GM18867 (cell line): ENCODE measurements around the gene INO80.
"Not testable (repeated sequence)": the region's sequence is repeated elsewhere in the genome, so short reads cannot be mapped to it uniquely, and the experiment has no call there.

Experiments
- ATAC-seq: cut with Tn5 transposase; IDR thresholded peaks from one replicate; pipeline ENCODE4 v1.9.1; 2021; ENCODE audit warnings: mild to moderate bottlenecking, moderate library complexity; ENCODE audit not compliant: unreplicated experiment

Gene INO80

DNA sequence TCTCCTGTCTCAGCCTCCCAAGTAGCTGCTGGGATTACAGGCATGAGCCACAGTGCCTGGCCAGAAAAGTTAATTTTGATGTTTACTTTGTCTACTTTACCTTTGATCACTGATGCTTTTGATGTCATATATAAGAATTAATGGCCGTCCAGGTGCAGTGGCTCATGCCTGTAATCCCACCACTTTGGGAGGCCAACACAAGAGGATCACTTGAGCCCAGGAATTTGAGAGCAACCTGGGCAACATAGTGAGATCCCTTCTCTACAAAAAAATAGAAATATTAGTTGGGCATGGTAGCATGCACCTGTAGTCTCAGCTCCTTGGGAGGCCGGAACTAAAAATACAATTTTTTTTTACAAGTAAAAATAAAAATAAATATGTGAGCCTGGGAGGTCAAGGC lies 6.8 kb upstream of the INO80 start:
- no peak for ATAC-seq

DNA sequence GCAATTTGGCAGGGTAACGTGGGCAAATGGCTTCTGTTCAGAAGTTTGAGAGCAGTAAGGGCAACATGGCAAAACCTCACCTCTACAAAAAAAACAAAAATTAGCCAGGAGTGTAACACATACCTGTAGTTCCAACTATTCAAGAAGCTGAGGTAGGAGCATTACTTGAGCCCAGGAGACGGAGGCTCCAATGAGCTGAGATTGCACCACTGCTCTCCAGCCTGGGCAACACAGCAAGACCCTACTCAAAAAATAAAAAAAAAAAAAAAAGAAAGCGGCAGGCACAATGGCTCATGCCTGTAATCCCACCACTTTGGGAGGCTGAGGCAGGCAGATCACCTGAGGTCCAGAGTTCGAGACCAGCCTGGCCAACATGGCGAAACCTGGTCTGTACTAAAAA lies 5.9 kb upstream of the INO80 start:
- ATAC-seq = no peak

DNA sequence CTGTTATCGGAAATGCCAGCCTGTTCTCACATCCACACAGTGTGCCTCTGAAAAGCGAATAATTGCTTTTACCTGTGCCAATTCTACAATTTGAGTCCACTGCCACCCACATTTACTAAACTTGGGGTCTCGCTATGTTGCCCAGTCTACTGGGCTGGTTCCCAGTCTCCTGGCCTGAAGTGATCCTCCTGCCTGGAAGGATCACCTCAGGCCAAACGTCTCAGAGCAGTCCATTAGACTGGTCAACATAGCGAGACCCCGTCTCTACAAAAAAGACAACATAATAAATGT lies 827 bp upstream of the INO80 start:
- no peak for ATAC-seq

DNA sequence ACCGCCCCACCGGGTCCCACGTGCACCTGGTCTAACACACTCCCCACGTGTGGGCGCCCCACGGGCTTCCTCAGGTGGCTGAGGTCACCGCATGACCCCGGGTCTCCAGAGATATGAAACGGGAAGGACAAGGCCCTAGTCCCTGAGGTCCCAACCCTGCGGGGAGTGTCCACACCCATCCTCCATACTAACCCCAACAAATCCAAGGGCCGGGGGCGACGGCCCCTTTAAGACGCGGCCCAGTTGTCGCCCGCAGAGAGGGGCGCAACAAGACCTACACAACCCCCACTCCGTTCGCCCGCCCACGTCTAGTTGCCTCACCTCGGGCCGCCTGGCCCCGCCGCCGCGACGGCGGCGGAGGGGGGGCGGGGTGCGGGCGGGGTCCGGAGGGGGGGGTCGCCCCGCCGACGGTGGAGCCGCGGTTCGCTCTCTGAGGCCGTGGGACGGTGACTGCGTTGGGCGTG lies 396 bp downstream of the INO80 start:
- ATAC-seq = peak; percentile 61

DNA sequence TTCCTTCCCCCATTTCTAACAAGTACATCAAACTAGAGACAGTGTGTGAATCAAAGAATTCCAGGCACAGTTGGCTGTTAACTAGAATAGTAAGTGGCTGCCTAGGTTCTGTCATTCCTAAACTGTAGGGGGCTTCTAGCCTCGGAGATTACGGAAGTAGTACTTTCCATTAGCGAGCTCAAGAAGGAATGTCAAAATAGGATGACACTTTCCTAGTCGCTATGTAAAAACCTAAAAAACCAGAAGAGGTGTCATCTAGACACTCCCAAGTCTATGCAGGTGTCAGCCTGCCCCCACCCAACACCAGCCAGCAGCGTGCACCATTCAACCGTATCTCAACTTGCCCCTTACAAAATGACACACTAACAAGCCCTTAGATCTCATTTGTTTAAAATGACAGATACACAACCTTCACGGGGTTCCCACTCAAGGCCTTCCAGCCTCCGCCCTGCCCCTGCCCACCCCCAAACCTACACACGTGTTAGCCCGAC lies 874 bp downstream of the INO80 start:
- ATAC-seq = no peak

DNA sequence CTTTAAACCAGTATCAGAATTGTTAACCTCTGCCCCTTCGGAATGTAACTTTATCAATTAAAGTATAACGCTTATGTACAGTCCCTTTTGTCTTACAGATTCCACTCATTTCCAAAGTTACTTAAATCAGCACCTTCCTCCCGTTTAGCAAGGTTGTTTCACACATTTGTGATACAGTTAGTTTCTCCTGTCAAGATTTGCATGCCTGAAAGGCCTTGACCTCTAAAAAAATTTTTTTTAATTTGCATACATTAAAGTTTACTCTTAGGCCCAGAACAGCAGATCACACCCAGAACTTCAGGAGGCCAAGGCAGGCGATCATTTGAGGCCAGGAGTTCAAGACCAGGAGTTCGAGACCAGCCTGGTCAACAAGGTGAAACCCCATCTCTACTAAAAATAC lies 9.1 kb downstream of the INO80 start:
- ATAC-seq = no peak

DNA sequence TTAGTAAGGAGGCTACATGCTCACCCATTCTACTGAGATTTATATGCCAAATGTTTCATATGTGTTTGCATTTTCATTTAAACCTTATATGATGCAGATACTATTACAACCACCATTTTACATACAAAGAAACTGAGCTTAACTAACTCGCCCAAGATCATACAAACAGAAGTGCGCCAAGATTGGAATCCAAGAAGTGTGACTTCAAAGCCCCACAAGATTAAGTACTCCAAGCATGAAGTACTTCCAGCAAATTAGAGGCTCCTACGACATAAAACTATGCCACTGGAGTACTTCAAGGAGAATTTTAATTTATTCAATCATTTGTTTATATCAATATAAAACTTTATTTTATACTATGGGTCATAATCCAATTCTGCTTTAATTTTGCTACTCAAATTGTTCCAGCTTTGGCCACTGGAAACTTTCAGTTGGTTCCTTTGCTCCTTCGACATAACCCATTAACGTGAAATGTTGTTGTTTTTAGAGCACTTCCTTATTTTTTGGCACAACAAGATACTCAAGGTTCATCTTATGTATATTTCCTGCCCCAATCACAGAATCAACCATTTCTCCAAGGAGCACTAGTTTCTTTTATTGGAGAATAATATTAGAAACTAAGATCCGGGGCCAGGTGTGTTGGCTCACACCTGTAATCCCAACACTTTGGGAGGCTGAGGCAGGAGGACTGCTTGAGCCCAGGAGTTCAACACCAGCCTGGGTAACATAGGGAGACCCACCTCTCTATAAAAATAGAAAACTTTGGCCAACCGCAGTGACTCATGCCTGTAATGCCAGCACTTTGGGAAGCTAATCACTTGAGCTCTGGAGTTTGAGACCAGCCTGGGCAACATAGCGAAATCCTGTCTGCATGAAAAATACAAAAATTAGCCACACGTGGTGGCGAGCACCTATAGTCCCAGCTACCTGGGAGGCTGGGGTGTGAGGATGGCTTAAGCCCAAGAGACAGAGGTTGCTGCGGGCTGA lies 10.4 kb downstream of the INO80 start:
- ATAC-seq = no peak

DNA sequence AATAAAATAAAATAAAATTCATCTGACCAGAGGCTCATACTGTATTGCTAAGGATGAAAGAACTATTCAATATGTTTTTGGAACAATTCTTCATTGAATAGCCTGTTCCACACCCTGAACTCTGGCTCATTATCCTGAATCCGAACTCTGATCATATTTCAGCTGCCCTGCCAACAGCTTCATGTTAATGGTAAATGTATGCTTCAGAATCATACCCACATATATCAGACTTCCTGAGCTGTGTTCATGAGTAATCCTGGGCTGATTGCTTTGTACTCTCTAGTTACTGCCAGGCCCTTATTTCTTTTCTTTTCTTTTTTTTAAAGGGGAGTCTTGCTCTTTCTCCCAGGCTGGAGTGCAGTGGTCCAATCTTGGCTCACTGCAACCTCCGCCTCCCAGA lies 11.8 kb downstream of the INO80 start:
- no peak for ATAC-seq

DNA sequence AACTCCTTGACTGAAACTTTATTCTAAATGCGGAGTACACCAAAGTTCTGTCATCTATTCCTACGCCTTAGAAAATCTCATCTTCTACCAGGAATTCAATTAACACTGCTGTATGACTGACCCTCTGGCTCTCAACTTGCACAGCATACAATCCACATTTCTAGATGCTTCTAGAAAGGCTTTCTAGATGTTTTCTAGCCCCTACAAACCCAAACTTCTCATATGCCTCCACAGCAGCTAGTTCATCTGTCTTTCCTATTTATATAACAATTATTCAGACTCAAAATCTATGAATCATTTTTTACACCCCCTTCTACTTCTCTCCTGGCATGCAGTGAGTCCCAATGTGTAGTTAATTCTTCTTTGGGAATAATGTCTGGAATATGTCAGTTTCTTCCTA lies 13.2 kb downstream of the INO80 start:
- ATAC-seq = no peak

DNA sequence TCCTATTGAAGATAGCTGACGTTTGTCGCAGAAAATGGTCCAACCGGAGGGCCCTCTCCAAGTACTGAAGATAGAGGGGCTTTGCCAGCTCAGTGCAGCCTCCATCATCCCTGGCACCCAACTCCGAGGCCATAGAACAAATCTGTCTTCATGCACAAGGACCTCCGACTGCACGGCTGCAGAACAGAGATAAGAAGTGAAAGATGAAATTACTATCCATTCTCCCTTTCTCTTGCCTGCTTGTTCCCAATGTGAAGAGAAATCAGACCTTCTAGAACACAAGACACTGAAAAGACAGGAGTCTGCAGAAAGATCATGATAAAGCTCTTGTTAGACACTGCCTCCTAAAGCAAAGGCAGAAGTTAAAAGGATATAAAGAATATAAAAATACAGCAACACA lies 19.9 kb downstream of the INO80 start:
- no peak for ATAC-seq

DNA sequence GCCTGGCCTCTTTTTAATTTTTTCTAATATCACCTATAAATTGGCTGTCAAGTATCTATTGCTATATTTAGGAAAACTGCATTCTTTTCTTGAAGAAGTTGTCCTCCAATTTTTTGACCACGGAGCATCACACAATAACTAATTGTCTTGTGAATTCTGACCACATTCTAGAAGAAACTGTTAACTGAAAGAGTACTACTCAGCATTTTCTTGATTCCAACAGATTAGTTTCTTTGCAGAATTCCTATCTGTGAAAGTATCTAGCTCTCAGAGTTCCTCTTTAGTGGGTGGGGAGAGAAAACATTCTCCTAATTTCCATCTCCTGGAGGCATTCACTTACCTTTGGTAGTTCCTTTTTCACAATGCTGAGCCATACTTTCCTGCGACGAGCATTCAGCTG lies 31.1 kb downstream of the INO80 start:
- ATAC-seq = no peak

DNA sequence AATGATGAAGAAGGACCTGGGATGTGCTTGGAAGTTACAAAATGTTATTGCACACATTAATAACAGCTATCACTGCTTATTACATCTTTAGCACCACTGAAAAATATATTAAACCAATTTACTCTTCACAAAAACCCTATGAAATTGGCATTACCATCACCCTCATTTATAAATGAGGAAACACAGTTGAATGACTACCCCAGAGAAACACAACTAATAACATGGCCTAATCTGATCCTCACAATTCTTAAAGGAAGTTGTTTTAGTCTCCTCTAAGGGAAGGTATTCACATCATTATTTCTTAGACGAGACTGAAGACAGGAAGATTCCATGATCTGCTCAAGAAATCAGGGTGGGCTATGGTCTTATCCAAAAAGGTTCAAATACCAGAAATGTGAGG lies 35.9 kb downstream of the INO80 start:
- no peak for ATAC-seq

DNA sequence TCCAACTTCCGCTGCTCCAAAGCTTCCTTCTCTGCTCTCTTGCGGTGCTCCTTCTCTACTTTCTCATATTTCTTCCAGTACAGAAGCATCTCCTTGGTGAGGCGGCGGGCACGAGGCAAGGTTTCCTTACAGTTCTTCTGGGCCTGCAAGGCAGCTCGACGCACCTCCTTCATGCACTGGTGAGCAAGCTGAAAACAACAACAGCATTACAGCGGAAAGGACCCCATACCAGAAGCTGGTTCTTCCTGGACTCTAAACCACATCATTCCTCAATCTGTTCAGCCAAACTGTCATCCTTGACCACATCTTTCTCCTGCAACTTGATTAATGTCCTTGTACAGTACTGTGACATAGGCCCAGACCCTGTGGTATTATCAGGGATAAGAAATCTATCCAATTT lies 36.4 kb downstream of the INO80 start:
- no peak for ATAC-seq

DNA sequence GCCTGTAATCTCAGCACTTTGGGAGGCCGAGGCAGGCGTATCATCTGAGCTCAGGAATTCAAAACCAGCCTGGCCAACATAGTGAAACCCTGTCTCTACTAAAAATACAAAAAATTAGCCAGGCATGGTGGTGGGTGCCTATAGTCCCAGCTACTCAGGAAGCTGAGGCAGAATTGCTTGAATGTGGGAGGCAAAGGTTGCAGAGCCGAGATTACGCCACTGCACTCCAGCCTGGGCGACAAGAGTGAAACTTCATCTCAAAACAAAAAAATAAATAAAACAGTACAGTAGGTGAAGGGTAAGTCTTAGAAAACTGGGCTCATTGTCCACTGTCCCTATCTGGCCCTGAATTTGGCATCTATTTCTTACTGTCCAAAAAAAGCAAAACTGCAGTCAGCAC lies 37.2 kb downstream of the INO80 start:
- ATAC-seq = not testable (repeated sequence)

DNA sequence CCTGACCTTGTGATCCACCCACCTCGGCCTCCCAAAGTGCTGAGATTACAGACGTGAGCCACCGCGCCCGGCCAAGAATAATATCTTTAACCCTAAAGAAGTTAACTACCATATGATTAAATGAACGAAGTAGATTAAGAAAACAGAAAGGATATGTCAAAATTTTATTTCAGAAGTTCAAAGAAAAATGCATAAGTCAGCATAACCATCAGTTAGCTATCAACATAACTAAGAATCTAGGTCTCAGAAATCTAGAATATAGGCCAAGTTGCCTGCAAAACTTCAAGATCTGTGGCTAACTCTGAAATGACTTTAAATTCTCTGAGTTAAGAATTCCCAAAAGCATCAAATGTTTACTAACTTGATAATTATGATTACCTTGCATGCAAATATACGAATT lies 38.0 kb downstream of the INO80 start:
- ATAC-seq = no peak

DNA sequence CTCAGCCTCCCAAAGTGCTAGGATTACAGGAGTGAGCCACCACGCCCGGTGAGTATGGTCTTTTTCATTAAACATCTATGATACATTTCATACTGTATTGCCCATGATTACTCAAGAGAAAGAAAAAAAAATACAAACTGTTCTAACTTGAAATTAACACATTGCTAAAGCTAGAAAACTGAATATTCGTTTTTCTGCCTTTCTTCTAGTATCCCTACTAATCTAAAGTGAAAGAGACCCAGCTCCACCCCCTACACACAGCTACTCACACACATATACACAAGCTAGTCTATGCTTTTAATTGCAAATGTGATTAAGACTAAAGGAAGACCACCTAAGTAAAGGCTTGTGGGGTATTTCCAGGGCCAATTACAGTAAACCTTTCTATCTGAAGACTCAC lies 43.1 kb downstream of the INO80 start:
- no peak for ATAC-seq

DNA sequence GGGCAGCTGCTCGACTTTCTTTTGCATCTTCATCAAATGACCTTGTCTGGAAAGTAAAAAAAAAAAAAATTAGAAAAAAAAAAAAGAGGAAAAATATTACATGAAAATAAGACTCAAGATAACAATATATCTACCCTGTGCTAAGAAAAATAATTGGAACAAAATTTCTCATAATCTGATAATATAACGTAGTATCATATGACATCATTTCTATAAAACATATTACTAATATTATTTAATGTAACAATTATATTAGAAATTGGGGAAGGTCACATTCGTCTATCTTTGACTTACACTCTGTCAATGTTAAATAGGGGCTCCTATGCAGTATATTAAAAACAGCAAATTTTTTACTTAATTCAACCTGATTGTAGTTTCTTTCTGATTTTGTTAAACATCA lies 44.1 kb downstream of the INO80 start:
- ATAC-seq = no peak

DNA sequence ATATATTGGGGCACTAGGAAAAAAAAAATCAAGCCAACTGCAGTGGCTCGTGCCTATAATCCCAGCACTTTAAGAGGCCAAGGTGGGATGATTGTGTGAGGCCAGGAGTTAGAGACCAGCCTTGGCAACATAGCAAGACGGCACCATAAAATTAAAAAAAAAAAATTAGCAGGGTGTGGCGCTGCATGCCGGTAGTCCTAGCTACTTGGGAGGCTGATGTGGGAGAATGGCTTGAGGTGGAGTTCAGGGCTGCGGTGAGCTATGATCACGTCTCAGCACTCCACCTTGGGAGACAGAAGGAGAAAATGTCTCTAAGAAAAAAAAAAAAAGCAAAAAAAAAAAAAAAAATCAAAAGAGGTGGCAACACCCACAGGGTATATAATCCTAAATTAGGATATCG lies 49.6 kb downstream of the INO80 start:
- no peak for ATAC-seq

DNA sequence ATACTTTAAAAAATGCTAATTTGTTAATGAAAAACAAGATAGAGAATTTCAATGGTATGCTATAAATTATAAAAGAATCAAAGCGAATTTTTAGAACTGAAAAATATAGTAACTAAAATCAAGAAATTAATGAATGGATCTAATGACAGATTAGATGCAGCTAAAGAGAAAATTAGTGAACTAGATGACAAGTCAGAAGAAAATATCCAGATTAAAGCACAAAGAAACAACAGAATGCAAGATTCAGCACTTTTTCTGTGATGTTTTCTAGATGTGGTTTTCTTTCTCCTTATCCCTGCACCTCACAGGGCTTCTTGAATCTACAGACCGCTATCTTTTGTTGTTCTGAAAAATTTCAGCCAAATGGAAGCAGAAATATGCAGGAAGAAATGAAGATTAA lies 54.4 kb downstream of the INO80 start:
- no peak for ATAC-seq

DNA sequence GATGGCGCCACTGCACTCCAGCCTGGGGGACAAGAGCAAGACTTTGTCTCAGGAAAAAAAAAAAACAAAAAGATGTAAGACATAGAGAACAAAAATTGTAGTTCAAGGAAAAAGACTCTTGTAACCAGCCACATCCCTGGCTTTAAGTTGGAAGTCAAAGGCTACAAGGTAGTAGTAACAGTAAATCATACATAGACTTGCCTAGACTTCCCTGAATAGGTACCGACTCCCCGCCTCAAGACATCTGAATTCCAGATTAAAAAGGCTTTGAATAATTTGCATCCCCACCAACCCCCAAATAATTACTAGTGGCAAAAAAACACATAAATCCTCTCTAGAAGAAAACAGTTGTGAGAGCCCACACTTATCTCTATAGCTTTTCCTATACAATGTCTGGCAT lies 55.6 kb downstream of the INO80 start:
- ATAC-seq = no peak

DNA sequence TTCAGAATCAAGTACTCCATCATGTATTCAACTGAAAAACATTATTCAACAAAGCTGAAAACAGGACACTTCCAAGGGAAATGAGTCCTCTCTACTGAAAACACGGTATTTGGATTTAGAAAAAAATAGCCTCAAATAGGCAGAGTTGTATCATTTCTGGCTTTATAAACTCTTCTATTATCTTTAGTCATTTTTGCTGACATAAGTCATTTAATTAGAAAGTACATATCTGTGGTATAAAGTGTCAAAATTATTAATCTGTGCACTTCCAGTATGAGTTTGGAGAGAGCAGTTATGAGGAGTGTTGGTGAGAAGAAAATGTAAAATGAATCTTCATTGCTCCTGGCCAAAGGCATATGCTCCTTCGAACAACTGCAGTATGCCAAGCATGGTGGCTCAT lies 59.3 kb downstream of the INO80 start:
- no peak for ATAC-seq

DNA sequence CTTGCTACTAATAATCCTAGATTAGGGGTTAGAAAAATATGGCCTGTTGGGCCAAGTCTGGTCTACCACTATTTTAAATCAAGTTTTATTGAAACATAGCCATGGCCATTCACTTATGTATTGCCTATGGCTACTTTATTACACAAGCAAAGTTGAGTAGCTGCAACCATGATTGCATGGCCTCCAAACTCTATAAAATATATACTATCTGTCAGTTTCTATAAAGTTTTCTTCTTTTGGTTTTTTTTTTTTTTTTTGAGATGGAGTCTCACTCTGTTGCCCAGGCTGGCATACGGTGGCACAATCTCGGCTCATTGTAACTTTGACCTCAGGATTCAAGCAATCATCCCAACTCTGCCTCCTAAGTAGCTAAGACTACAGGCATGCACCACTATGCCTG lies 60.4 kb downstream of the INO80 start:
- no peak for ATAC-seq

DNA sequence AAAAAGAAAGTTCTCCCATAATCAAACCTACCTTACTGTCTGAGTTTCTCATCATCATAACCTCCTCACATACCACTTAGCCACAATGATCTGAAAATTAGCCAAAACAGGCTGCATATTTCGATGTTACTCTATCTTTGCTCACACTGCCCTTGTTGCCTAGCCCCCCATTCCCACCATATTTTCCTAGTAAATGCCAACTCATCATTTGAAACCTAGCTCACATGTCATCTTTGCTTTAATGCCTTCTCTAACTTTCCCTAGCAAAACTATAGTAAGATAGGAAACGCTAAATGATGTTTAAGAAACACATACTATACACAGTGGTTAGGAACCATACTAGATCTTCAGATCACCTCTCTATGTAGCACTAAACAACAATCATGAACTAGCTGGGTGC lies 64.9 kb downstream of the INO80 start:
- ATAC-seq = no peak
